HG03342 (cell line): ENCODE measurements around the gene TTLL4.

Source experiments
- ATAC-seq: cut with Tn5 transposase; IDR thresholded peaks from one replicate; pipeline ENCODE4 v1.9.1; 2021; ENCODE audit warnings: mild to moderate bottlenecking, moderate library complexity; ENCODE audit not compliant: unreplicated experiment

Gene TTLL4

GRCh38 chr2:218780851-218781690, 70.4 kb downstream of the TTLL4 start:
- ATAC-seq: no peak

- ATAC-seq: no peak
Measured at GRCh38 chr2:218781691-218782527, 71.3 kb downstream of the TTLL4 start, which contains the start of gene CYP27A1. Gene CYP27A1 (plus strand): TSS chr2:218782147. CDS start chr2:218782183, 36 bp downstream.

GRCh38 chr2:218782528-218782844, 71.9 kb downstream of the TTLL4 start:
- no peak for ATAC-seq

GRCh38 chr2:218783688-218784087, 73.1 kb downstream of the TTLL4 start:
- no peak for ATAC-seq

- no peak for ATAC-seq
Measured at GRCh38 chr2:218785103-218785502, 74.5 kb downstream of the TTLL4 start.

- no peak for ATAC-seq
Measured at GRCh38 chr2:218786133-218786532, 75.5 kb downstream of the TTLL4 start.

GRCh38 chr2:218788529-218789255, 78.1 kb downstream of the TTLL4 start:
- no peak for ATAC-seq

GRCh38 chr2:218792433-218792832, 81.8 kb downstream of the TTLL4 start:
- ATAC-seq: no peak

GRCh38 chr2:218796691-218797090, 86.1 kb downstream of the TTLL4 start:
- ATAC-seq: no peak

GRCh38 chr2:218798767-218799504, 88.3 kb downstream of the TTLL4 start:
- ATAC-seq: no peak

- no peak for ATAC-seq
Measured at GRCh38 chr2:218799990-218800389, 89.4 kb downstream of the TTLL4 start.

- ATAC-seq: no peak
Measured at GRCh38 chr2:218802386-218802994, 91.9 kb downstream of the TTLL4 start.

GRCh38 chr2:218804817-218805216, 94.2 kb downstream of the TTLL4 start:
- no peak for ATAC-seq
